GM19025 (cell line): Measurements from ENCODE around the gene TUFT1.
"Not testable (repeated sequence)": the region's sequence is repeated elsewhere in the genome, so short reads cannot be mapped to it uniquely, and the experiment has no call there.

Experiments used
- ATAC-seq: cut with Tn5 transposase; IDR thresholded peaks from one replicate; pipeline ENCODE4 v1.9.1; 2021; ENCODE audit warnings: mild to moderate bottlenecking, low read depth, moderate library complexity; ENCODE audit not compliant: unreplicated experiment

Gene TUFT1

DNA sequence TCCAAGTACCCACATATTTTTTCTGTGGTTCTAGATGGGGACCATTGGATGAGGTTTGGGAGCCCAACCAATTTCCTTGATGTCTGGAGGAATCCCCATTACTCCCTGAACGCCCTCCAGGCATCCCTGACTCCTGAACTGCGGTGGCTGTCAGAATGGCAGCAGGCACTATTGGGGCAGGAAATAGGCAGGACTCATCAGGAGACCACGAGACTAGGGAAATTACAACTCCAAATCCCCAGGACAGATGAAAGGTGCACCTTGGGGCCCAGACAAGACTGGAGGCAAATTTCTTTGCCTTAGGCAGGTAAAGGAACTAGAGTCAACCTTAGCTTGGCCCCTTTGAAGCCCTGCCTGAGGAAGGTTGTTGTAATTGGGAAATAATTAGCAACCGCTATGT lies 27.8 kb upstream of the TUFT1 start:
- ATAC-seq: no peak

DNA sequence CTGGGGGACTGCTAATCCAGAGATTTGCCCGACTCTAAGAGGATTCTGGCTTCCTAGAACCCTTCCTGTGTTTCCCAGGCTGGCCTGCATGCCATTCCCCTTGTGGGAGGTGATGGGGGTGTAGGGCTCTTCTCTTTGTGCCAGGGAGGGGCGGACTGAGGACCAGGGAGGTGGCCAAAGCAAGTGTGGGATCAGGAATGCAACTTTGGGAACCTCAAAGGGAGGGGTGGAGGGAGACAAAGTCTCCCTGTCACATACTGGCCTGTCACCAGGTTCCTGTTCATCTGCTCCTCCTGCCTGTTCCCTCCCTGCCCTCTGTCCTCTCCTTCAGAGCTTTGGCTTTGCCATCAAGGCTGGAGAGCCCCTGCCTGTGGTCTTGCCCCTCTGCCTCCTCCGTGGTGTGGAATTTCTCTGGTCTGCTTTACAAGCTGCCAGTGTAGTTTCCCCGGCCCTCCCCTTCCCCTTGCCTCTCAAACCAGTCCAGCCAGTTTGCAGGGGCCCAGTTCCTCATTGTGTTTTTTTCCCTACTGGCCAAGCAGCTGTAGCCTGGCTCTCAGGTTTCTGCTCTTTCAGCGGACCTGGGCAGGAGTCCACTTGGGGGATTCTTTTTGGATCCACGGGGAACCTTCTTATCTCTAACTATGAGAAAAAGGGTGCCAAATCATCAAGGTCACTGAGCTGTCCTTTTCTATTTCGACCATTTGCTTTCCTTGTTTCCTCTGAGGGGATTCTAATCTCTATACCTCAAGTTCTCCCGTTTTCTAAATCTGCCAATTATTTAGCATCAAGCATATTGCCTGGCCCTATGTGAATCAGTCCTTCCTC lies 27.1 kb upstream of the TUFT1 start:
- no peak for ATAC-seq

DNA sequence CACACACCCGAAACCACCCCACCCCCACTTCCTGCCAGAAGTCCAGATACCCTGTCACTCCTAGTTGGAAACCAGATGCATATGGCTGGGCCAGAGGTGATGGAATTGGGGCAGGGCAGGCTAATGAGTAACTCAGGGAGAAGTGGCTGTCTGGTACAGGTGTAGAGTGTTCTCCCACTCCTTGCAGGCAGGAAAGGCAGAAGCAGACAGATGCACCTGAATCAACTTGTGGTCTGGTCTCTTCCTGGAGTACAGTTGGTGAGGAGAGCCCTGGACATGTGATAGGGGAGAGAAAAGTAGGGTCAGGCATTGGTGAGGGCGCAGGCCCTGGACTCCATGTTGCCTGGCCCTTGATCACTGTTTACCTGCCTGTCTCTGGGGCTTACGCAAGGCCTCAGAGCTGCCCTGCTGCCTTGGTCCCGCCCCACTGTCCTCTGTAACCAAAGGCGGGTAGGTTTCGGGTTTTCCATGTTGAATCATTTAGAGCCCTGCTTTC lies 26.4 kb upstream of the TUFT1 start:
- no peak for ATAC-seq

DNA sequence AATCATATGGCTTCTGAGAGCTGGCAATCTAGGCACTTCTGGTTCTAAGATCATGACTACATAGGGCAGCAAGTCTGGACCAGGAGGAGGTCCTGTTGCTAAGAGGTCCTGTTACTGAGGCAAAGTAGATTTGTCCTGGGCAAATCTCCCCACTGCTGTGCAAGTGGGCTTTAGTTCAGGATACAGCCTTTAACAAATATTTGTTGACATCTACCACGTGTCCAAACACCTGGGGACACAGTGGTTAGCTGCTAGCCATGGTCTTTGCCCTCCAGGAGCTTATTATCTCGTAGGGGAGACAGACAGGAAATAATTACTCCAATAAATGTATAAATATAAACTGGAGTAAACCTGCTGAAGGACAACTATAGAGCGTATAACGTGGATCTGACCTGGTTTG lies 25.7 kb upstream of the TUFT1 start:
- no peak for ATAC-seq

DNA sequence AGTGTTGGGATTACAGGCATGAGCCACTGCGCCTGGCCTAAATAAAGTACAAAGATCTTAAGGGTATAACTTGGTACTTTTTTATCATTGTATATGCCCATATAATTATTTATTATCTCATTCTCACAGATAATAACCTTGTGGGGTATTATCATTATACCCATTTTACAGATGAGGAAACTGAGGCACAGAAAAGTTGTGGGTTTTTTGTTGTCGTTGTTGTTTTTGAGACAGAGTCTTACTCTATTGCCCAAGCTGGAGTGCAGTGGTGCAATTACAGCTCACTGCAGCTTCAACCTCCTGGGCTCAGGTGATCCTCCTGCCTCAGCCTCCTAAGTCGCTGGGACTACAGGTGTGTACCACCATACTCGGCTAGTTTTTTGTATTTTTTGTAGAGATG lies 24.8 kb upstream of the TUFT1 start:
- no peak for ATAC-seq

DNA sequence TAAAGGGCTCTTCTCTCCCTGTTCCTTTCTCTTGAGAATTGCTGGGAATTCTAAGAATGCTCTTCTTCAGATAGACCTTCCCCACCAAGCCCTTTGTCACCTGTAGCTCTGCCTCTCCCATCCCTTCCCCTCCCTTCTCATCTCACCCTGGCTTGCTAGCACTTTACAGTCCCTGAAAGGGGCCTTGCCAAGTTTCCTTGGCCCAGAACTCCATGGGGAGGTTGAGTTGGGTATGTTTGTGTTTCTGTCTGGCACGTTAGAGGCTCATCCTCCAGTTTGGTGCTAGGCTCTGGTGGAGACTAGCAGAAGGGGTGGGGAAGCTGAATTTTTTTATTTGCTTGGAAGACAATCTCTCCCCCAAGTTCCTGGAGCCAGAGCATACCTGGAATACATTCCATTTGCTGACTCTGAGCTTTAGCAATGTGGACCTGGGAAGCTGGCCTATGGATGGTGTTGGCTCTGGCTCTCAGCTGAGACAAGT lies 24.0 kb upstream of the TUFT1 start:
- no peak for ATAC-seq

DNA sequence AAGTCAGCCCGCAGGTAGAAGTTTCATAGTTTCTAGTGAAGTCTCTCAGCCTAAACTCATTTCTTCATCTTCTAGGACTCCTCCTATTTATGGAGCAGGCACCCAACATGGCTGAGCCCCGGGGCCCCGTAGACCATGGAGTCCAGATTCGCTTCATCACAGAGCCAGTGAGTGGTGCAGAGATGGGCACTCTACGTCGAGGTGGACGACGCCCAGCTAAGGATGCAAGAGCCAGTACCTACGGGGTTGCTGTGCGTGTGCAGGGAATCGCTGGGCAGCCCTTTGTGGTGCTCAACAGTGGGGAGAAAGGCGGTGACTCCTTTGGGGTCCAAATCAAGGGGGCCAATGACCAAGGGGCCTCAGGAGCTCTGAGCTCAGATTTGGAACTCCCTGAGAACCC lies 21.7 kb upstream of the TUFT1 start:
- ATAC-seq: no peak

DNA sequence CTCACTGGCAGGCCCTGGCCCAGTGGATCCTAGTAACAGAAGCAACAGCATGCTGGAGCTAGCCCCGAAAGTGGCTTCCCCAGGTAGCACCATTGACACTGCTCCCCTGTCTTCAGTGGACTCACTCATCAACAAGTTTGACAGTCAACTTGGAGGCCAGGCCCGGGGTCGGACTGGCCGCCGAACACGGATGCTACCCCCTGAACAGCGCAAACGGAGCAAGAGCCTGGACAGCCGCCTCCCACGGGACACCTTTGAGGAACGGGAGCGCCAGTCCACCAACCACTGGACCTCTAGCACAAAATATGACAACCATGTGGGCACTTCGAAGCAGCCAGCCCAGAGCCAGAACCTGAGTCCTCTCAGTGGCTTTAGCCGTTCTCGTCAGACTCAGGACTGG lies 21.2 kb upstream of the TUFT1 start:
- no peak for ATAC-seq

DNA sequence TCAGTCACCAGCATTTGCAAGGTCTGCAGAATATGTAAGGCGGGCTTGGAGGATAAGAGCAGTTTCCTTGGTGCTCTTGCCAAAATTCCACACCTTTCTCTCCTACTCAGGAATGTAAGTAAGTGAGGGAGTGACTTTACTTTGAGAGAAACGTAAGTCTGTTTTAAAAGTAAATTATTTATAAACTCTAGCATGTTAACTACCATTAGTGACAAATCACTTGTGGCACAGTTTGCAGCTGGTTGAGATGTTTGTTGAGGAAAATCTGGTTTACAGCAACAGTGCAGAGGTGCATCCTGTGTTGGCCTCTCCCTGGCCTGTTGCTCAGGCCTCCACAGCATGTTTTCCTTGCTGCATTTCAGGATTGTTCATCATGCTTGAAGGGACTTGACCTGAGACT lies 20.4 kb upstream of the TUFT1 start:
- no peak for ATAC-seq

DNA sequence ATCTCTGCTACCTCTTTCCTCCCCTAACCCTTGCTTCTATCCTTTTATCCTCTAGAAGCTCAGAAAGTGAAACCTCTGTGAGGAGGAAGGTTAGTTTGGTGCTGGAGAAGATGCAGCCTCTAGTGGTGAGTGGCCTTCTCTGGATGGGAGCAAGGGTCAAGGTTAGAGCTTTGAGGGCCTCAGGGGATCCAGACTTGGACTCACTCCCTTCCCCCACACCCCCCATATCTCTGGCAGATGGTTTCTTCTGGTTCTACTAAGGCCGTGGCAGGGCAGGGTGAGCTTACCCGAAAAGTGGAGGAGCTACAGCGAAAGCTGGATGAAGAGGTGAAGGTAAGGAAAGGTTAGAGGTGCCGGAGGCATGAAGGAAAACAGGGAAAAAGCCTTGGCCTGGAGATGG lies 19.8 kb upstream of the TUFT1 start:
- ATAC-seq: no peak

DNA sequence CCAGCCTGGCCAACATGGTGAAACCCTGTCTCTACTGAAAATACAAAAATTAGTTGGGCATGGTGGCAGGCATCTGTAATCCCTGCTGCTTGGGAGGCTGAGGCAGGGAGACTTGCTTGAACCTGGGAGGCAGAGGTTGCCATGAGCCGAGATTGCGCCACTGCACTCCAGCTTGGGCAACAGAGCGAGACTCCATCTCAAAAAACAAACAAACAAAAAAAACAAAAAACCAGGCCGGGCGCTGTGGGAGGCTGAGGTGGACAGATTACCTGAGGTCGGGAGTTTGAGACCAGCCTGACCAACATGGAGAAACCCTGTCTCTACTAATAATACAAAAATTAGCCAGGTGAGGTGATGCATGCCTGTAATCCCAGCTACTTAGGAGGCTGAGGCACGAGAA lies 17.7 kb upstream of the TUFT1 start:
- ATAC-seq: not testable (repeated sequence)

DNA sequence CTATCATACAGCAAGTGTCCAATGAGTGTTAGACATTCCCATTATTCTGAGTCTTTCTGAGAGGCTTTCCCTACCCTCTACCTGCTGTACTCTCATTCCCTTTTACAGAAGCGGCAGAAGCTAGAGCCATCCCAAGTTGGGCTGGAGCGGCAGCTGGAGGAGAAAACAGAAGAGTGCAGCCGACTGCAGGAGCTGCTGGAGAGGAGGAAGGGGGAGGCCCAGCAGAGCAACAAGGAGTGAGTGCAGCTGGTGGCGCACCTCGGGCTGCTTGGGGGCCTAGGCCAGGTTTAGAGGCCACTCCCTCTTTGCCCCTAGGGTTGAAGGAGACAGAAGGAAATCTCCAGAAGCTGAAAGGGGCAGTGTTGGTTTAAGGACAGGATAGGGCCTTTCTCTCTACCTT lies 16.8 kb upstream of the TUFT1 start:
- ATAC-seq: no peak

DNA sequence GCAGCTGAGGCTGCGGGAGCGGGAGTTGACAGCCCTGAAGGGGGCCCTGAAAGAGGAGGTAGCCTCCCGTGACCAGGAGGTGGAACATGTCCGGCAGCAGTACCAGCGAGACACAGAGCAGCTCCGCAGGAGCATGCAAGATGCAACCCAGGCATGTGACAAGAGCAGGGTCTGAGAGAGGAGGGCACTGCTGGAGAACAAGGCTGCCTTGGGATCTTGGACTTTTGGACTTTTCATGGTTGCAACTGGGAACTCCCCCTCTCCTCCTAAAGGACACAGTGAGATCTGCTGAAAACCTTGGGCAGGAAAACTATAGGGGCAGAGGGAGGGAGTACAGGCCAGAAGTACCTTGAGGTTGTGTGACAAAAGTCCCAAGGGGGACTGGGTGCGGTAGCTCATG lies 15.4 kb upstream of the TUFT1 start:
- ATAC-seq: no peak

DNA sequence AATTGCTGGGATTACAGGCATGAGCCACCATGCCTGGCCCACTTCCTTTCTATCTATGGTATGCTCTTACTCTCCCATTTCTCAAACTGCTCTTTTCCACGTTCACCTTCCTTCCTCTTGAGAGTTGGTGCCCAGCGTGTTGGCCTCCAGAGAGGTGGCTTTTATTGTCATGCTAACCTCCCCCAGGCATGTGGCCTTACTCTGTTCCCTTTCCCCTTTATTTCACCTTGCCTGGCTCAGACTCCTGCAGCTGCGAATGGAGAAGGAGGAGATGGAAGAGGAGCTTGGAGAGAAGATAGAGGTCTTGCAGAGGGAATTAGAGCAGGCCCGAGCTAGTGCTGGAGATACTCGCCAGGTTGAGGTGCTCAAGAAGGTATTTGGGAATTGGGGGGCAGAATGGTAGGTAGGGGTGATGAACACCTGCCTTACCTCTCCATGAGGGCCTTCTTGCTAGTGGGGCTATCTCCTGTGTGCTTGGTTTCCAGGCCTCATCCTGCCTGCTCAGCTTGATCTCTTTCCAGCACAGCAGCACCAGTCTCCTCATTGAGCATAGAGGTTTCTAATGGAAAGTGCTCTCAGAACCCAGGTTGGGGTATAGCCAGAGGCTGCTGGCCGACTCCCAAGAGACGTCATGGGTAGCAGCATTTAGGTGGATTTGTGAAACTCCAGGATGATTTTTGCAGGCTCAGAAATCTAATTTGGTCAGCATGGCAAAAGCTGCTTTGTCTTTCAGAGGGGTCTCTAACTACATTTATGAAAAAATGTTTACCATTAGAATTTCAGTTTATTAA lies 13.2 kb upstream of the TUFT1 start:
- ATAC-seq: no peak

DNA sequence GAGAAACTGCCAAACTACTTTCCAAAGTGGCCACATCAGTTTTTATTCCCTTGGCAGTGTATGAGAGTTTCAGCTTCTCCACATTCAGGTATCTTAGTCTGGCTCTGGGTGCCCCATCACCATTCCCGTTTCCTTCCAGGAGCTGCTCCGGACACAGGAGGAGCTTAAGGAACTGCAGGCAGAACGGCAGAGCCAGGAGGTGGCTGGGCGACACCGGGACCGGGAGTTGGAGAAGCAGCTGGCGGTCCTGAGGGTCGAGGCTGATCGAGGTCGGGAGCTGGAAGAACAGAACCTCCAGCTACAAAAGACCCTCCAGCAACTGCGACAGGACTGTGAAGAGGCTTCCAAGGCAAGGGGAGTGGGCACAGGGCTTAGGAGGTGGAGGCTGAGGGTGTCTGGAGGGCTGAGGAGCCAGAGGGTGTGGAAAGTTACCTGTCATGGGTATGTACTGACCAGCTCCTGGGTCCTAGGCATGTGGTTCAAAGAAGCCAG lies 10.9 kb upstream of the TUFT1 start:
- ATAC-seq: no peak

DNA sequence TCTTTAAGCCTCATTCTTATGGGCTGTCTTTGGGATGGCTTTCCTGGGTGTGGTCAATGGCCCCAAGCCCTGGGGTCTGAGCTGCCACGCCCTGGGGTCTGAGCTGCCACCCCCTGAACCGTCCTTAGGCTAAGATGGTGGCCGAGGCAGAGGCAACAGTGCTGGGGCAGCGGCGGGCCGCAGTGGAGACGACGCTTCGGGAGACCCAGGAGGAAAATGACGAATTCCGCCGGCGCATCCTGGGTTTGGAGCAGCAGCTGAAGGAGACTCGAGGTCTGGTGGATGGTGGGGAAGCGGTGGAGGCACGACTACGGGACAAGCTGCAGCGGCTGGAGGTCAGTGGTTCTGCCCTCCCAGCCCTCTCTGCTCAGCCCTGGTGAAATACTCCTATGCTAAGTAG lies 10.3 kb upstream of the TUFT1 start:
- no peak for ATAC-seq

DNA sequence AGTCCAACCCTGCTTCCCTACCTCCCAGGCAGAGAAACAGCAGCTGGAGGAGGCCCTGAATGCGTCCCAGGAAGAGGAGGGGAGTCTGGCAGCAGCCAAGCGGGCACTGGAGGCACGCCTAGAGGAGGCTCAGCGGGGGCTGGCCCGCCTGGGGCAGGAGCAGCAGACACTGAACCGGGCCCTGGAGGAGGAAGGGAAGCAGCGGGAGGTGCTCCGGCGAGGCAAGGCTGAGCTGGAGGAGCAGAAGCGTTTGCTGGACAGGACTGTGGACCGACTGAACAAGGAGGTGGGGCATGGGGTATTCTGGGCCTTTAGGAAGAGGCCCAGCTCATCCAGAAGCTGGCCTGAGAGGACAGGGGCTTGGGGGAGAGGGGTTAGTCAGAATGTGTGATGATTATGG lies 9.6 kb upstream of the TUFT1 start:
- no peak for ATAC-seq

DNA sequence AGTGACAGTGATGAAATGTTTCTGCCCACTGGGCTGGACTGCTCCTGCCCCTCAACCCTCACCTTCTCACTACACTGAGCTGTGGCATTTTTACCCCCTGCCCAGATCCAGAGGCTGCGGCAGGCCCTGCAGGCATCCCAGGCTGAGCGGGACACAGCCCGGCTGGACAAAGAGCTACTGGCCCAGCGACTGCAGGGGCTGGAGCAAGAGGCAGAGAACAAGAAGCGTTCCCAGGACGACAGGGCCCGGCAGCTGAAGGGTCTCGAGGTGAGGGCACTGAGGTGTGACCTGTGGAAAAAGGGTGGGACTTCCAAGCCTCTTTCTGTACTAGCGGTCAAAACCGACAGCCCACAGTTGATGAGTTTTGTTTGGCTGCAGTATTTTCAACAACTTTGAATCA lies 6.2 kb upstream of the TUFT1 start:
- ATAC-seq: no peak

DNA sequence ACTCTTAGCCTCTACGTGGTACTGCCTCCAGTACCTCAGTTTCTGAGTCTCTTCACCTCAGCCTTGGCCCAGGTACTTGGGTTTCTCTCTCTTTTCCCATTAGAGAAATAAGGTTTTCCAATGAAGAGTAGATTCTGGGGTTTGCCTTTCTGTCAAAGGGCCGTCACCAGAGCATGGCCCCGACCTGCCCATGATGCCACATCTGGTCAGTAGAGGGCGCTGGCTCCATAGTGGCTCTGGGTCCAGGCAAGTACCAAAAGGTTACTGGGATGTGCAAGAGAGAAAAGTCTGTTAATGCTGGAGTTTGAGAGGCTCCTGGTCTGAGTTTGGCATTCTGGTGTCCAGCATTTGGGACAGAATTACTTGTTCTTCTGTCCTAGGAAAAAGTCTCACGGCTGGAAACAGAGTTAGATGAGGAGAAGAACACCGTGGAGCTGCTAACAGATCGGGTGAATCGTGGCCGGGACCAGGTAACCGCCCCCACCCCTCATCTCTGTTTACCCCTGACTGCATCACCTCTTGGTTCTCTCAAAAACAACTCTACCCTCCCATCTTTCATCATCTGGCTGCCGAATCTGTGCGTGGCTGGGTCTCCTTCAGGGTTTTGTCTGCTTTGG lies 5.3 kb upstream of the TUFT1 start:
- ATAC-seq: no peak

DNA sequence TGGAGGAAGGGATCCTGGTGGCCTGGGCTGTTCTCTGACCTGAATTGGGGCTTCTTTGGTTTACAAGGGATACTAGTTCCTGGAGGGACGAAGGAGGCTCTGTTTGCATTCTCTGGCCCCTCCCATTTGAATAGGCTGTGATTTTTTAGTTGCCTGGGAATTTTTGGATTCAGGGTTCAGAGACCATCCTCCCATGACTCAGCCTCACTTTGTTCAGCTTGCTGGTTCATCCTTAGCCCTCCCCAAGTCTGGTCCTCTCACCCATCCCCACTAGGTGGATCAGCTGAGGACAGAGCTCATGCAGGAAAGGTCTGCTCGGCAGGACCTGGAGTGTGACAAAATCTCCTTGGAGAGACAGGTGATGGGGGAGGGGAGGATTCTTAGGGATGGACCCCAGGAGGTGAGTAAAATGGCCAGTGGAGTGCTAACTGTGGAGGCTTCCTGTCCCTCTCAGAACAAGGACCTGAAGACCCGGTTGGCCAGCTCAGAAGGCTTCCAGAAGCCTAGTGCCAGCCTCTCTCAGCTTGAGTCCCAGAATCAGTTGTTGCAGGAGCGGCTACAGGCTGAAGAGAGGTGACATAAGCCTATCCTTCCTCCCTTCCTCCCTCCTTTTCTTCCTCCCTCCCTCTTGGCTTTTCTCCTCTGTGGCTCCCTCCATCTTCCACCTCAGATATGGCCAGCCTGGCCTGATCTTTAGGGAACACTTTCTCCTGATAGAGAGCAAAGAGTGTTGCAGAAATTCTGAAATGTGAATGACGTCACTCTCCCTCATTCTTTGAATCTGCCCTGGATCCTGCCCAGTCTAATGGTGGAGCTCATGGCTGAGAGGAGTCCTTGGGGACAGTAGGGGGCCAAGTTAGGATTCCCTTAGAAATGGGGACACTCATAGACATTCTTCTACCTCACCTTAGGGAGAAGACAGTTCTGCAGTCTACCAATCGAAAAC lies 4.5 kb upstream of the TUFT1 start:
- ATAC-seq: no peak
